MM.1S (cell line): ENCODE results near the gene LRRC27.

Experiments used
- CTCF ChIP-seq: fragments of 300-600 bp; sonication (generic); IDR thresholded peaks from 2 replicates; pipeline ENCODE4 v1.5.1; 2016; ENCODE audit warnings: antibody characterized with exemption, low read length, mixed read lengths
- EZH2 ChIP-seq: fragments of 300-600 bp; sonication (generic); optimal IDR thresholded peaks from 2 replicates; pipeline ENCODE3; 2017; ENCODE audit warnings: low read depth, mild to moderate bottlenecking, antibody characterized with exemption, low read length, mixed read lengths
- EZH2phosphoT487 ChIP-seq: fragments of 300-600 bp; sonication (generic); IDR thresholded peaks from 2 replicates; pipeline ENCODE4 v1.6.1; 2018; ENCODE audit warnings: antibody characterized with exemption, low read length

DNA sequence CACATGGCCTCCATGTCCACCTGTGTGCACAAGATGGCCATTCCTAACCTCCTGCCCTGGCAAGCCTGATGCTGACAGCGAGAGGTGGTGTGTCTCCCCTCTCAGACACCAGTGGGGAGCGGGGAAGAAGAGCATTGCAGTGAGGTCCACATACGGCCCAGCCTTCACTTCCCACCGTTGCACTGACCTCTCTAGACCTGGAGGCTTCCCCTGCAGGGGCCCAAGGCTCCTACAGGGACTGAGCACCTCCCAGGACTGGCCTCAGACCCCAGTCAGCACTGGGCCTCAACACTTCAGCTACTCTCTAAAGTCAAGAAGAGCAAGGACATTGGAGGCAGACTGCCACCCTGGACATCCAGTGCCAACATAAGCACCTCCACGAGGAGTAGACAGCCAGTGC lies 40.2 kb upstream of the LRRC27 start:
- no peak for TF ChIP-seq CTCF
- TF ChIP-seq EZH2, result no peak
- no peak for TF ChIP-seq EZH2phosphoT487
